ENCODE data around the gene TNF. TPM values are rescaled to one million over a fixed set of nuclear protein-coding genes. Genes with fewer than 3 reads are reported as not detected.

Gene TNF
- total and polyA plus RNA-seq, 2 of the 13 experiments (the other 11 are each of a cell fraction or from before 2014, with no cell fraction given), result not detected

GRCh38 chr6:31547727-31548543, 27.4 kb upstream of the TNF start (continued):
- TF ChIP-seq ZSCAN31 (CRISPR knock-in tag; IDR thresholded peaks at IDR 0.05; ENCODE audit: low read depth), result 0 out of 2 replicates have a peak, but pooled peaks have one; percentile 0
- no peak for TF ChIP-seq SIX1 (CRISPR knock-in tag; IDR thresholded peaks at IDR 0.05; ENCODE audit: borderline replicate concordance)
- 0 out of 2 replicates have a peak, but pooled peaks have one; percentile 2 for TF ChIP-seq RARA (CRISPR knock-in tag; IDR thresholded peaks at IDR 0.05)
- 0 out of 2 replicates have a peak, but pooled peaks have one; percentile 19 for TF ChIP-seq BATF2 (CRISPR knock-in tag; IDR thresholded peaks at IDR 0.05)
- no peak for TF ChIP-seq ZNF781 (CRISPR knock-in tag; IDR thresholded peaks at IDR 0.05; ENCODE audit: borderline replicate concordance, not compliant biosample characterization)
- no peak for TF ChIP-seq STAT6 (CRISPR knock-in tag; IDR thresholded peaks at IDR 0.05; ENCODE audit: borderline replicate concordance)
- TF ChIP-seq ATF7 (IDR thresholded peaks at IDR 0.05), result no peak
- 0 out of 2 replicates have a peak, but pooled peaks have one; percentile 46 for TF ChIP-seq ATF7 (CRISPR knock-in tag; IDR thresholded peaks at IDR 0.05)
- TF ChIP-seq ZBTB49 (CRISPR knock-in tag; IDR thresholded peaks at IDR 0.05; ENCODE audit: borderline replicate concordance), result no peak
- no peak for TF ChIP-seq ZNF713 (CRISPR knock-in tag; IDR thresholded peaks at IDR 0.05)
- peak; percentile 16 for TF ChIP-seq YEATS4 (CRISPR knock-in tag; IDR thresholded peaks at IDR 0.05; ENCODE audit: borderline replicate concordance)
- TF ChIP-seq TARDBP (CRISPR knock-in tag; IDR thresholded peaks at IDR 0.05), result no peak
- TF ChIP-seq KDM5A (IDR thresholded peaks at IDR 0.05; ENCODE audit: borderline replicate concordance, low read length), result peak; percentile 72; the same call in 1 of the 2 replicates
- TF ChIP-seq ZNF207 (IDR thresholded peaks at IDR 0.05; ENCODE audit: borderline replicate concordance), result no peak
- no peak for TF ChIP-seq NFE2 (CRISPR knock-in tag; IDR thresholded peaks at IDR 0.05)
- no peak for TF ChIP-seq E2F5 (CRISPR knock-in tag; conservative IDR thresholded peaks at IDR 0.05)
- TF ChIP-seq ZNF205 (CRISPR knock-in tag; IDR thresholded peaks at IDR 0.05), result no peak
- TF ChIP-seq JDP2 (CRISPR knock-in tag; IDR thresholded peaks at IDR 0.05; ENCODE audit: borderline replicate concordance), result no peak
- no peak for TF ChIP-seq ATAD3A (CRISPR knock-in tag; IDR thresholded peaks at IDR 0.05)
- TF ChIP-seq TRIM22 (IDR thresholded peaks at IDR 0.05), result no peak
- no peak for TF ChIP-seq ZNF816 (CRISPR knock-in tag; IDR thresholded peaks at IDR 0.05; ENCODE audit: borderline replicate concordance)
